SK-N-SH (cell line): Measurements from ENCODE around the gene MB. TPM values are rescaled to one million over a fixed set of nuclear protein-coding genes. Genes with fewer than 3 reads are reported as not detected.

Experiments used
- CTCF ChIA-PET: fragments of 300-600, 350-600 bp; formaldehyde crosslinking; extraction: SDS; loops from one replicate; lab custom pipeline; 2021; lab: Yijun Ruan, JAX
- POLR2A ChIA-PET: fragments of 350-600 bp; sonication (Branson Sonifier 250); formaldehyde crosslinking; extraction: SDS; loops from one replicate; lab custom pipeline; 2020; ENCODE audit warnings: antibody characterized with exemption, inconsistent platforms; lab: Yijun Ruan, JAX
- DNase-seq: peaks from one replicate; pipeline ENCODE4 v3.0.0; 2012
- H2AFZ ChIP-seq: fragments of 200-600 bp; sonication (generic); 2 replicates; pipeline ENCODE4 v1.8.1; 2016; ENCODE audit warnings: antibody characterized with exemption, mild to moderate bottlenecking, low read depth
- H3F3A ChIP-seq: fragments of 200-600 bp; sonication (generic); replicated peaks from 2 replicates; pipeline ENCODE3; 2016; ENCODE audit warnings: antibody characterized with exemption, mild to moderate bottlenecking; ENCODE audit not compliant: insufficient read depth
- H3K27ac ChIP-seq, 2 experiments: fragments of 200-500 bp in 1 of 2; fragments of 200-600 bp in 1 of 2; sonication (Bioruptor generic) in 1 of 2; sonication (generic), shearing (Covaris generic) in 1 of 2; 2 replicates each; pipeline versions ENCODE4 v1.5.1 to v1.6.1; 2014 to 2016; ENCODE audit warnings: low read depth in 2 of 2, inconsistent platforms in 1 of 2, low read length in 1 of 2, mild to moderate bottlenecking in 1 of 2, mixed read lengths in 1 of 2
- H3K27me3 ChIP-seq: fragments of 200-600 bp; sonication (generic), shearing (Covaris generic); 2 replicates; pipeline ENCODE4 v1.6.1; 2016; ENCODE audit warnings: mixed run types; ENCODE audit not compliant: insufficient read depth
- H3K36me3 ChIP-seq, 2 experiments: fragments of 200-500 bp in 1 of 2; fragments of 200-600 bp in 1 of 2; sonication (Bioruptor generic) in 1 of 2; sonication (generic) in 1 of 2; replicated peaks in 1 of 2; 2 replicates each; pipeline versions ENCODE3 to v1.5.1; 2014 to 2016; ENCODE audit warnings: low read length in 1 of 2, mild to moderate bottlenecking in 1 of 2; ENCODE audit not compliant: insufficient read depth in 2 of 2, control insufficient read depth in 1 of 2
- H3K4me1 ChIP-seq, 2 experiments: fragments of 200-500 bp in 1 of 2; fragments of 200-600 bp in 1 of 2; sonication (Bioruptor generic) in 1 of 2; sonication (generic), shearing (Covaris generic) in 1 of 2; 2 replicates each; pipeline versions ENCODE4 v1.5.1 to v1.6.1; 2014 to 2016; ENCODE audit warnings: low read depth in 1 of 2, low read length in 1 of 2, mixed run types in 1 of 2; ENCODE audit not compliant: insufficient read depth in 2 of 2, control insufficient read depth in 1 of 2
- H3K4me2 ChIP-seq: fragments of 200-600 bp; sonication (generic), shearing (Covaris generic); 2 replicates; pipeline ENCODE4 v1.6.1; 2017; ENCODE audit warnings: mixed run types
- H3K4me3 ChIP-seq, 2 experiments: fragments of 200-500 bp in 1 of 2; fragments of 200-600 bp in 1 of 2; sonication (Bioruptor generic) in 1 of 2; sonication (generic), shearing (Covaris generic) in 1 of 2; 2 replicates each; pipeline versions ENCODE4 v1.5.1 to v1.8.1; 2014 to 2016; ENCODE audit warnings: low read depth in 2 of 2, inconsistent platforms in 1 of 2, low read length in 1 of 2, mild to moderate bottlenecking in 1 of 2, mixed read lengths in 1 of 2, moderate library complexity in 1 of 2
- H3K79me2 ChIP-seq: fragments of 200-600 bp; sonication (generic); 2 replicates; pipeline ENCODE4 v1.8.1; 2017; ENCODE audit warnings: mild to moderate bottlenecking; ENCODE audit not compliant: insufficient read depth
- H3K9ac ChIP-seq: fragments of 200-600 bp; sonication (generic); 2 replicates; pipeline ENCODE4 v1.6.1; 2017; ENCODE audit warnings: mixed run types
- H3K9me2 ChIP-seq: fragments of 200-600 bp; sonication (generic); 2 replicates; pipeline ENCODE4 v1.6.1; 2017; ENCODE audit warnings: mixed run types
- H3K9me3 ChIP-seq: fragments of 200-600 bp; sonication (generic); 2 replicates; pipeline ENCODE4 v1.6.1; 2017; ENCODE audit warnings: mixed run types, mild to moderate bottlenecking, moderate library complexity
- H4K20me1 ChIP-seq: fragments of 200-600 bp; sonication (generic); 2 replicates; pipeline ENCODE4 v1.6.1; 2017; ENCODE audit warnings: mild to moderate bottlenecking, mixed run types; ENCODE audit not compliant: insufficient read depth
- CHD2 ChIP-seq: fragments of 150-350 bp; IDR thresholded peaks from 2 replicates; pipeline ENCODE4 v1.6.1; 2018; ENCODE audit warnings: low read length; ENCODE audit not compliant: partially characterized antibody
- ELF1 ChIP-seq: IDR thresholded peaks from 2 replicates; pipeline ENCODE4 v1.4.0; 2012
- EP300 ChIP-seq, 2 experiments: IDR thresholded peaks; 2 replicates each; pipeline versions ENCODE4 v1.4.0 to v1.6.1; 2012; ENCODE audit warnings: borderline replicate concordance in 1 of 2, low read depth in 1 of 2, low read length in 1 of 2
- EZH2phosphoT487 ChIP-seq: fragments of 200-600 bp; sonication (generic); IDR thresholded peaks from 2 replicates; pipeline ENCODE4 v1.6.1; 2017; ENCODE audit warnings: low read depth, mixed run types, mild to moderate bottlenecking, antibody characterized with exemption, moderate library complexity, borderline replicate concordance
- FOSL2 ChIP-seq: IDR thresholded peaks from 2 replicates; pipeline ENCODE4 v1.4.0; 2012; ENCODE audit warnings: low read depth, mild to moderate bottlenecking, moderate library complexity, borderline replicate concordance
- FOXJ3 ChIP-seq: sonication (generic); formaldehyde crosslinking; IDR thresholded peaks from 2 replicates; pipeline ENCODE4 v1.5.1; 2020; ENCODE audit warnings: mild to moderate bottlenecking, missing genetic modification reagents
- FOXM1 ChIP-seq: IDR thresholded peaks from 2 replicates; pipeline ENCODE4 v1.4.0; 2012; ENCODE audit warnings: low read depth, mild to moderate bottlenecking
- GABPA ChIP-seq: IDR thresholded peaks from 2 replicates; pipeline ENCODE4 v1.4.0; 2012; ENCODE audit warnings: low read depth, mild to moderate bottlenecking
- GATA2 ChIP-seq: sonication (generic); formaldehyde crosslinking; IDR thresholded peaks from 2 replicates; pipeline ENCODE4 v1.5.0; 2020; ENCODE audit warnings: mild to moderate bottlenecking, missing genetic modification reagents
- JUND ChIP-seq: IDR thresholded peaks from 2 replicates; pipeline ENCODE4 v1.4.0; 2012
- MAX ChIP-seq: IDR thresholded peaks from 2 replicates; pipeline ENCODE4 v1.4.0; 2012; ENCODE audit warnings: low read depth
- MEF2A ChIP-seq: IDR thresholded peaks from 2 replicates; pipeline ENCODE4 v1.4.0; 2012; ENCODE audit warnings: low read depth, borderline replicate concordance
- RAD21 ChIP-seq: IDR thresholded peaks from 2 replicates; pipeline ENCODE4 v1.6.1; 2012; ENCODE audit warnings: mild to moderate bottlenecking, low read length
- RFX5 ChIP-seq: IDR thresholded peaks from 2 replicates; pipeline ENCODE4 v1.6.1; 2012; ENCODE audit warnings: mild to moderate bottlenecking, improper control_type of control experiment, low read length
- RXRA ChIP-seq: IDR thresholded peaks from 2 replicates; pipeline ENCODE4 v1.4.0; 2012; ENCODE audit warnings: low read depth, mild to moderate bottlenecking, borderline replicate concordance
- SIN3A ChIP-seq: IDR thresholded peaks from 2 replicates; pipeline ENCODE4 v1.6.1; 2012; ENCODE audit warnings: low read depth, mild to moderate bottlenecking, low read length, moderate library complexity, borderline replicate concordance
- SMC3 ChIP-seq: IDR thresholded peaks from 2 replicates; pipeline ENCODE4 v1.6.1; 2012; ENCODE audit warnings: low read depth, low read length, improper control_type of control experiment
- TAF1 ChIP-seq: IDR thresholded peaks from 2 replicates; pipeline ENCODE4 v1.6.1; 2012; ENCODE audit warnings: low read depth, mild to moderate bottlenecking, low read length, moderate library complexity, borderline replicate concordance
- TCF12 ChIP-seq: IDR thresholded peaks from 2 replicates; pipeline ENCODE4 v1.4.0; 2012
- TEAD4 ChIP-seq: IDR thresholded peaks from 2 replicates; pipeline ENCODE4 v1.4.0; 2012; ENCODE audit warnings: mild to moderate bottlenecking, borderline replicate concordance; ENCODE audit not compliant: insufficient read depth
- USF2 ChIP-seq: fragments of 150-350 bp; IDR thresholded peaks from 2 replicates; pipeline ENCODE4 v1.6.1; 2017; ENCODE audit warnings: antibody characterized with exemption, low read length, low read depth, borderline replicate concordance
- ZBTB33 ChIP-seq: IDR thresholded peaks from 2 replicates; pipeline ENCODE4 v1.4.0; 2012; ENCODE audit warnings: low read depth, borderline replicate concordance
- WGBS: methylation state at CpG from one replicate; pipeline ENCODE4 v1.1.6; 2017; ENCODE audit warnings: low lambda C conversion rate; 5-methylcytosine and 5-hydroxymethylcytosine counted together
- polyA plus RNA-seq, 3 experiments: library from polyadenylated mRNA; depleted of rRNA; stranded (reverse); fragments of >200 nt; gene quantifications; 2 replicates each; pipeline ENCODE4 v1.2.3, GENCODE V29; 2012
- TF ChIP-seq, protein P1 (sequence below): IDR thresholded peaks from 2 replicates; pipeline ENCODE4; 2012
- TF ChIP-seq, protein P2 (sequence below): IDR thresholded peaks from 2 replicates; pipeline ENCODE4 v1.6.1; 2012; ENCODE audit warnings: mild to moderate bottlenecking, low read depth, low read length, moderate library complexity

Gene MB
- polyA plus RNA-seq, 1 of the 3 experiments (the other 2 are of a cell fraction) = 0.95 TPM

- no peaks in the 10 kb centered on the region for H3K36me3 ChIP-seq
- ChIA-PET CTCF (interaction anchor here (0.6 to 3.7 kb wide), 9 partner anchors 8 to 437 kb away, joined by 3 to 17 read pairs (median 6); no protein-coding TSS in a partner anchor), POLR2A (no interaction called here)
- no peaks in the 10 kb centered on the region for H3K9me2 ChIP-seq
- WGBS = 15% methylated on average over 9 of the region's 9 CpGs
- H4K20me1 ChIP-seq = no peaks in the 10 kb centered on the region
- peak overlapping the region; percentile 67 for H3K4me2 ChIP-seq
- no peaks in the 10 kb centered on the region for H3K79me2 ChIP-seq
- H3F3A ChIP-seq = peaks cover 28% of the 10 kb centered on the region
- H2AFZ ChIP-seq = no peak overlapping the region
- H3K27ac ChIP-seq = peak overlapping the region; percentile 58 to 95; a peak in 3 of 4 replicates
- H3K9ac ChIP-seq = peak overlapping the region; percentile 67; the same call in 1 of the 2 replicates
- H3K9me3 ChIP-seq = no peaks in the 10 kb centered on the region
- peaks cover 12 to 15% of the 10 kb centered on the region in 2 experiments; a peak in 1 of 4 replicates for H3K4me1 ChIP-seq
- DNase-seq = no peak
- H3K4me3 ChIP-seq = peak overlapping the region in 1 of 2 experiments; percentile 2; a peak in 1 of 4 replicates
- H3K27me3 ChIP-seq = no peaks in the 10 kb centered on the region
- TF ChIP-seq FOSL2 (peak; percentile 99), RFX5 (no peak), SMC3 (no peak), ZBTB33 (peak; percentile 80), TEAD4 (peak; percentile 97; the same call in 1 of the 2 replicates), SIN3A (peak; percentile 71; the same call in 1 of the 2 replicates), GATA2 (no peak), FOXJ3 (CRISPR knock-in tag) (no peak), RAD21 (no peak), EZH2phosphoT487 (no peak), MAX (peak; percentile 74), EP300 (IDR thresholded peaks at IDR 0.05; ENCODE audit: borderline replicate concordance in 1 of 2, low read depth in 1 of 2, low read length in 1 of 2) (peak in 1 of 2 experiments; percentile 95; a peak in 2 of 4 replicates), JUND (peak; percentile 98), CHD2 (no peak), TCF12 (peak; percentile 88), TAF1 (no peak), GABPA (peak; percentile 10; the same call in 1 of the 2 replicates), ELF1 (no peak), USF2 (no peak), RXRA (peak; percentile 98), FOXM1 (peak; percentile 80; the same call in 1 of the 2 replicates), MEF2A (peak; percentile 94)
- TF ChIP-seq, protein P1, sequence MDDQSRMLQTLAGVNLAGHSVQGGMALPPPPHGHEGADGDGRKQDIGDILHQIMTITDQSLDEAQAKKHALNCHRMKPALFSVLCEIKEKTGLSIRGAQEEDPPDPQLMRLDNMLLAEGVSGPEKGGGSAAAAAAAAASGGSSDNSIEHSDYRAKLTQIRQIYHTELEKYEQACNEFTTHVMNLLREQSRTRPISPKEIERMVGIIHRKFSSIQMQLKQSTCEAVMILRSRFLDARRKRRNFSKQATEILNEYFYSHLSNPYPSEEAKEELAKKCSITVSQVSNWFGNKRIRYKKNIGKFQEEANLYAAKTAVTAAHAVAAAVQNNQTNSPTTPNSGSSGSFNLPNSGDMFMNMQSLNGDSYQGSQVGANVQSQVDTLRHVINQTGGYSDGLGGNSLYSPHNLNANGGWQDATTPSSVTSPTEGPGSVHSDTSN = peak; percentile 78
- TF ChIP-seq, protein P2, sequence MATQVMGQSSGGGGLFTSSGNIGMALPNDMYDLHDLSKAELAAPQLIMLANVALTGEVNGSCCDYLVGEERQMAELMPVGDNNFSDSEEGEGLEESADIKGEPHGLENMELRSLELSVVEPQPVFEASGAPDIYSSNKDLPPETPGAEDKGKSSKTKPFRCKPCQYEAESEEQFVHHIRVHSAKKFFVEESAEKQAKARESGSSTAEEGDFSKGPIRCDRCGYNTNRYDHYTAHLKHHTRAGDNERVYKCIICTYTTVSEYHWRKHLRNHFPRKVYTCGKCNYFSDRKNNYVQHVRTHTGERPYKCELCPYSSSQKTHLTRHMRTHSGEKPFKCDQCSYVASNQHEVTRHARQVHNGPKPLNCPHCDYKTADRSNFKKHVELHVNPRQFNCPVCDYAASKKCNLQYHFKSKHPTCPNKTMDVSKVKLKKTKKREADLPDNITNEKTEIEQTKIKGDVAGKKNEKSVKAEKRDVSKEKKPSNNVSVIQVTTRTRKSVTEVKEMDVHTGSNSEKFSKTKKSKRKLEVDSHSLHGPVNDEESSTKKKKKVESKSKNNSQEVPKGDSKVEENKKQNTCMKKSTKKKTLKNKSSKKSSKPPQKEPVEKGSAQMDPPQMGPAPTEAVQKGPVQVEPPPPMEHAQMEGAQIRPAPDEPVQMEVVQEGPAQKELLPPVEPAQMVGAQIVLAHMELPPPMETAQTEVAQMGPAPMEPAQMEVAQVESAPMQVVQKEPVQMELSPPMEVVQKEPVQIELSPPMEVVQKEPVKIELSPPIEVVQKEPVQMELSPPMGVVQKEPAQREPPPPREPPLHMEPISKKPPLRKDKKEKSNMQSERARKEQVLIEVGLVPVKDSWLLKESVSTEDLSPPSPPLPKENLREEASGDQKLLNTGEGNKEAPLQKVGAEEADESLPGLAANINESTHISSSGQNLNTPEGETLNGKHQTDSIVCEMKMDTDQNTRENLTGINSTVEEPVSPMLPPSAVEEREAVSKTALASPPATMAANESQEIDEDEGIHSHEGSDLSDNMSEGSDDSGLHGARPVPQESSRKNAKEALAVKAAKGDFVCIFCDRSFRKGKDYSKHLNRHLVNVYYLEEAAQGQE = no peak
Measured at GRCh38 chr22:35629406-35630216, 12.5 kb upstream of the MB start.
